Stimulated activated CD4-positive, alpha-beta T cell treated with anti-CD3 and anti-CD28 coated beads, TNF-alpha, amount 100 ng/mL, for 4 hours (primary cell): ENCODE measurements around the gene WDPCP.
"Not testable (repeated sequence)": the region's sequence is repeated elsewhere in the genome, so short reads cannot be mapped to it uniquely, and the experiment has no call there.

Source experiments
- DNase-seq, 3 experiments: peaks; one replicate each; pipeline ENCODE4 v3.0.0-alpha.2; 2020; ENCODE audit warnings: low read depth in 3 of 3

Gene WDPCP

DNA sequence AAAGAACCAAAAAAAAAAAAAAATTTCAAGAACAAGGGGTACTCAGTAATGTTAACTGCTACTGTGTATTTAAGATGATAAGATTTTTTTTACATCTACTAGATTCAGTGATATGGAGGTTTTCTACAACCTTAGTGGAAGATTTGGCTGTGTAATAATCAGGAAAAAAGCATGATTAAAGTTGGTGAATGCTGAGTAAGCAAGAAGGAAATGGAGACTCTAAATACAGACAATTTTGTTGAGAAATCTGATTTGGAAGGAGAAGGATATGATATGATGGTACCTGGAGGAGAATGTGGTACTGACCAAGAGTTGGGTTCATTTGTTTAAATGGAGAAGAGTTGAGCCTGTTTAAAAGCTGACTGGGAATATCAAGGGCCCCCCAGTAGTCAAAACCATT, 125.1 kb downstream of the WDPCP start:
- no peak for DNase-seq

GRCh38 chr2:63446658-63447057, 141.6 kb downstream of the WDPCP start:
- no peak for DNase-seq

GRCh38 chr2:63444565-63445288, 143.6 kb downstream of the WDPCP start:
- no peak for DNase-seq

- DNase-seq: no peak
These were observed 147.7 kb downstream of the WDPCP start for GRCh38 chr2:63440612-63441011.

GRCh38 chr2:63438181-63438580, 150.1 kb downstream of the WDPCP start:
- DNase-seq: no peak

- no peak for DNase-seq
These were observed 151.8 kb downstream of the WDPCP start for GRCh38 chr2:63436488-63436887.

DNA sequence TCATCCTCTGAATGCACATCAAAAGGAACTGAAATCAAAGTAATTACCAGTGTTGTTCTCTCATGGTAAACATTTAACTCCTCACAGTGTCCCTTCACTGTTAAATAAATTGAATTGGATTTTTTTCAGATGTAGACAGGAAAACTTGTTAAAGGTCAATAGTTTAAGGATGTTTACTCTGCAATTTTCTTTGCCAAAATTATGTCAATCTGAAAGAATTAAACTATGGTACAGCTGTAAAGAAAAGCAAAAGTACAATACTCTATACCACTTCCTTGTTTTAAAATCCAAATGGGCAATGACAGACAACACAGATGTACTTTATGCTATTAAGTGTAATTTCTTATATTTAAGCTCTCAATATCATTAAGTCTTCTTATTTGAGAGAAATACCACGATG, 153.2 kb downstream of the WDPCP start:
- no peak for DNase-seq

DNA sequence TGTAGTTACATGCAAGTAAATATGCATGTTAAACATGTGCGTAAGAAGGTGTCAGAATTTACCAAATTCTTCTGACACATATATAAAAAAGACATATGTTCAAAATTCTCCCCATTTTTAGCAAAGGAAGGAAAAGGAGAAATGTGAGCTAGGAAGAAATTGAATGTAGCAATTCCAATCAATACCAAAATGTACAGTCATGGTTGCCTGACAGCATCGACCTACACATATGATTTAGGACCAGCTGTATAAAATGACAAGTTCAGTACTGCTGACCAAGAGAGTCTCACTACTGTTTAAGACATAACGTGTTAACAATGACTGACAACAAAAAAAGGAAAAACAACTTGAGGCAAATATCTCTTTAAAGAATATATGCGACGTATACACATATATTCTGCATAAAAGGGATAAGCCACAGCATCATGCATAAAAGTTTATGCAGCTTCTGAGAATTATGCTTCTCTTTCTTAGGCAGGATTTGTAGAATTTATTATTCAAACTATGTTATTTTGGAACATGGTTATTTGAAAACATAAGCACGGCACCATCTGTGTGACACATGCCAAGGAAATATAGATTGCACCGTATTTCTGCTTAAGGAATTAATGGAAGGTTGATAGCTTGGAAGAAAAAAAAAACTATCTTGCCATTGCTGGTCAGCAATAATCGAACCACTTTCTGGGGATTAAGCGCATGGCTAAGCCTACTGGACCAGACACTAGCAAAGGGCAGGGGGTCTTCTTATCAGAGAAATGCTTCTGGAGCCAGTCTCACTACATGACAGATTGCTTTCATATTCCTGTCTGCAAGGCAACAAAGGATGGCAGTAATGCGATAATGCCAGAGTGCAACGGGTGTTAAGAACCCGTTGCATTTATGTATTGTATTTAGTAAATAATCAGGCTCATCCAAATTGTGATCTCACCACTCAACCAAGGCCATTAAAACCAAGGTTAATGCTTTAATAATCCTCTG, 154.0 kb downstream of the WDPCP start:
- DNase-seq: no peak

GRCh38 chr2:63432373-63432772, 155.9 kb downstream of the WDPCP start:
- no peak for DNase-seq

DNA sequence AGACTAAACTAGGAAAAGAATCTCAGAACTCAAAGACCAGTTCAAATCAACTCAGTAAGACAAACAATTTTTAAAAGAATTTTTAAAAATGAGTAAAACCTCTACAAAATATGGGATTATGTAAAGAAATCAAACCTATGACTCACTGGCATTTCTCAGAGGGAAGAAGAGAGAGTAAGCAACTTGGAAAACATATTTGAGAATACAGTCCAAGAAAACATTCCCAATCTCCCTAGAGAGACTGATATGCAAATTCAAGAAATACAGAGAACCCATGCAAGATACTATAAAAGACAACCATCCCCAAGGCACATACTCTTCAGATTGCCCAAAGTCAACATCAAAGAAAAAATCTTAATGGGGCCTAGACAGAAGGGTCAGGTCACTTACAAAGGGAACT, 162.7 kb downstream of the WDPCP start:
- no peak for DNase-seq

- DNase-seq: no peak
These were observed 163.2 kb downstream of the WDPCP start for GRCh38 chr2:63425079-63425416.

GRCh38 chr2:63424329-63425078, 163.8 kb downstream of the WDPCP start:
- no peak for DNase-seq

DNA sequence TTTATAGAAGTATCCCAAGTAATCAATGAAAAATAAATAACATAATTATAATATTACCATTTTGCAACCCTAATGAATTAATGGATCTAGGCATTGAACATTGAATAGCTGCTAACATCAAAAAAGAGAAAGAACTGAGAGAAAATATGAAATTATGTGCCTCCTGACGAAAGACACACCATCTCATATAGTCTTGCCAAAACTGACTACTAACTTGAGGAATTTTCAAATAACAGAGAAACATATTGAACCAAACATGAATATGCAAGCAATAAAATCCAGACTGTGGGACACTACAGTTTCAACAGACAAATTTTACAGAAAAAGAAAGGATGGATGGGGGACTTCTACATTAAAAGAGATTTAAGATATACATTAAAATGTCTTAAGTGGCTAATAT, 165.7 kb downstream of the WDPCP start:
- DNase-seq: no peak

DNA sequence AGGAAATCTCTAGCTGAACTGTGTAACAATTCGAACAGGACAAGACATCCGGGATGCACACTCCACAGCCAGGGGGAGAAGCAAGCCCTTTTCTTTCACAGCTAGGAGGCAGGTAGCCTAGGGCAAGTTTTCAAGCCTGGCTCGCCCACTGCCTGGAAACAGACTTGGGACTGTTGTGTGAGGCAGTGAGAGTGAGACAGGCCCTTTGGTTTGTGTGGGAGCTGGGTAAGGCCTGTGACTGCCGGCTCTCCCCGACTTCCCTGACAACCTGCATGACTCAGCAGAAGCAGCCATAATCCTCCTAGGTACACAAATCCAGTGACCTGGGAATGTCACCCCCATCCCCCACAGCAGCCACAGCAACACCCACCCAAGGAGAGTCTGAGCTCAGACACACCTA, 179.7 kb downstream of the WDPCP start:
- no peak for DNase-seq

GRCh38 chr2:63406641-63407040, 181.6 kb downstream of the WDPCP start:
- no peak for DNase-seq

- no peak for DNase-seq
These were observed 184.5 kb downstream of the WDPCP start for GRCh38 chr2:63403820-63404219.

DNA sequence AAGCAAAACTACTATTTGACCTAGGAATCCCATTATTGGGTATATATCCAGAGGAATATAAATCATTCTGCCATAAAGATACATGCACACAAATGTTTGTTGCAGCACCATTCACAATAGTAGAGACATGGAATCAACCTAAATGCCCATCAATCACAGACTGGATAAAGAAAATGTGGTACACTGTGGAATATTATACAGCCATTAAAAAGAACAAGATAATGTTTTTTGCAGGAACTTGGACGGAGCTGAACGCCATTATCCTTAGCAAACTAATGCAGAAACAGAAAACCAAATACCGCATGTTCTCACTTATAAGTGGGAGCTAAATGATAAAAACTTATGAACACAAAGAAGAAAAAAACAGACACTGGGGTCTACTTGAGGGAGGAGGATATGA, 185.4 kb downstream of the WDPCP start:
- not testable (repeated sequence) for DNase-seq

DNA sequence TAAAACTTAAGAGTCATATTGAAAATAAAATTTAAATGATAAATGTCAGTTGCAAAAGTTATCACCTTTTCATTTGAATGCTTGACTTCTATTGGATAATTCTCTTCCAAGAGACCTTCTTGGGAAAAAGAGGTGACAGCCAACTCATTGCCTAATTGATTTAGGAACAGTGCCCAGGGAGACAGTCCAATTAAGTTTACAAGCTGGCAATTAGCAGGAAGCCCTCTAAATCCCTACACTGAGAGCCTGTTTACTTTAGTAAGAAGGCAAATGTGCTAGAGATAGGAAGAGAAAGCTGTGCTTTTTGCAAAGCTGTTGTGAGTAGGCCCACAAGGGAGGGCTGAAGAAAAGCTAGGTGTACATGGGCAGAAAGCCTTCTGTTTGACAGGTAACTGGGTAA, 189.1 kb downstream of the WDPCP start:
- DNase-seq: no peak

- no peak for DNase-seq
These were observed 208.8 kb downstream of the WDPCP start for GRCh38 chr2:63379451-63379850.

GRCh38 chr2:63378589-63378988, 209.7 kb downstream of the WDPCP start:
- no peak for DNase-seq

GRCh38 chr2:63374341-63374740, 213.9 kb downstream of the WDPCP start:
- no peak for DNase-seq

GRCh38 chr2:63372549-63372948, 215.7 kb downstream of the WDPCP start:
- no peak for DNase-seq
